ENCODE measurements around the gene PRXL2B.

GRCh38 chr1:2539312-2539907 is 47.2 kb upstream of the PRXL2B start:
- no peak for TF ChIP-seq EGR1 (IDR thresholded peaks at IDR 0.05; ENCODE audit: low read depth in 2 of 2)
- peak; percentile 8 for TF ChIP-seq CTCF (IDR thresholded peaks at IDR 0.05; ENCODE audit: low read depth, low read length, missing input control)
- TF ChIP-seq RXRA (IDR thresholded peaks at IDR 0.05), result no peak
- TF ChIP-seq REST (IDR thresholded peaks at IDR 0.05), result no peak
- no peak for TF ChIP-seq YY1 (IDR thresholded peaks at IDR 0.05)
- TF ChIP-seq JUND (IDR thresholded peaks at IDR 0.05), result no peak
- TF ChIP-seq MAX (IDR thresholded peaks at IDR 0.05), result no peak
- TF ChIP-seq, protein P1, sequence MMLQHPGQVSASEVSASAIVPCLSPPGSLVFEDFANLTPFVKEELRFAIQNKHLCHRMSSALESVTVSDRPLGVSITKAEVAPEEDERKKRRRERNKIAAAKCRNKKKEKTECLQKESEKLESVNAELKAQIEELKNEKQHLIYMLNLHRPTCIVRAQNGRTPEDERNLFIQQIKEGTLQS (IDR thresholded peaks at IDR 0.05), result no peak
- TF ChIP-seq, protein P2, sequence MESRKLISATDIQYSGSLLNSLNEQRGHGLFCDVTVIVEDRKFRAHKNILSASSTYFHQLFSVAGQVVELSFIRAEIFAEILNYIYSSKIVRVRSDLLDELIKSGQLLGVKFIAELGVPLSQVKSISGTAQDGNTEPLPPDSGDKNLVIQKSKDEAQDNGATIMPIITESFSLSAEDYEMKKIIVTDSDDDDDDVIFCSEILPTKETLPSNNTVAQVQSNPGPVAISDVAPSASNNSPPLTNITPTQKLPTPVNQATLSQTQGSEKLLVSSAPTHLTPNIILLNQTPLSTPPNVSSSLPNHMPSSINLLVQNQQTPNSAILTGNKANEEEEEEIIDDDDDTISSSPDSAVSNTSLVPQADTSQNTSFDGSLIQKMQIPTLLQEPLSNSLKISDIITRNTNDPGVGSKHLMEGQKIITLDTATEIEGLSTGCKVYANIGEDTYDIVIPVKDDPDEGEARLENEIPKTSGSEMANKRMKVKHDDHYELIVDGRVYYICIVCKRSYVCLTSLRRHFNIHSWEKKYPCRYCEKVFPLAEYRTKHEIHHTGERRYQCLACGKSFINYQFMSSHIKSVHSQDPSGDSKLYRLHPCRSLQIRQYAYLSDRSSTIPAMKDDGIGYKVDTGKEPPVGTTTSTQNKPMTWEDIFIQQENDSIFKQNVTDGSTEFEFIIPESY (IDR thresholded peaks at IDR 0.05), result no peak
- TF ChIP-seq SP1 (IDR thresholded peaks at IDR 0.05), result no peak
